AG04450 (cell line): ENCODE measurements around the gene SLC39A11. TPM values are rescaled to one million over a fixed set of nuclear protein-coding genes. Genes with fewer than 3 reads are reported as not detected.

Source experiments
- CTCF ChIA-PET: fragments of 300-600, 350-600 bp; formaldehyde crosslinking; extraction: SDS; loops from one replicate; lab custom pipeline; 2022; ENCODE audit warnings: antibody characterized with exemption, inconsistent platforms; lab: Charles Lee
- POLR2A ChIA-PET: fragments of 350-600 bp; formaldehyde crosslinking; extraction: SDS; loops from one replicate; lab custom pipeline; 2021; ENCODE audit warnings: antibody characterized with exemption, inconsistent platforms; lab: Yijun Ruan, JAX
- DNase-seq: peaks from one replicate; pipeline ENCODE4 v3.0.0-alpha.2; 2011; ENCODE audit warnings: low read depth, low spot score
- H3K27ac ChIP-seq: one replicate; pipeline ENCODE4 v1.5.1; 2012; ENCODE audit warnings: low read depth, low read length, control low read depth
- H3K27me3 ChIP-seq: one replicate; pipeline ENCODE4 v1.6.0; 2012; ENCODE audit warnings: low read length; ENCODE audit not compliant: control insufficient read depth, insufficient read depth
- H3K4me3 ChIP-seq: 2 replicates; pipeline ENCODE4 v1.5.1; 2011; ENCODE audit warnings: mild to moderate bottlenecking, low read depth, low read length, control low read depth
- H3K9me3 ChIP-seq: 2 replicates; pipeline ENCODE4 v1.5.1; 2012; ENCODE audit warnings: low read length; ENCODE audit not compliant: control insufficient read depth, insufficient read depth
- CTCF ChIP-seq: IDR thresholded peaks from 2 replicates; pipeline ENCODE4 v1.5.1; 2011; ENCODE audit warnings: low read depth, low read length, control low read depth, inconsistent platforms
- polyA plus RNA-seq: library from polyadenylated mRNA; depleted of rRNA; stranded (reverse); fragments of >200 nt; gene quantifications from 2 replicates; pipeline ENCODE4 v1.2.3, GENCODE V29; 2011

Gene SLC39A11
- polyA plus RNA-seq, 1 experiment = 18.0 TPM

- ChIA-PET POLR2A (interaction anchor here (0.6 to 1.0 kb wide), 4 partner anchors 11 to 39 kb away, joined by 3 read pairs; no protein-coding TSS in a partner anchor), CTCF (interaction anchor here (1.0 kb wide), 1 partner anchor 42 kb away, joined by 5 read pairs; no protein-coding TSS in a partner anchor)
- Histone ChIP-seq H3K27me3 (no peaks in the 10 kb centered on the region), H3K9me3 (peaks cover 4% of the 10 kb centered on the region), H3K4me3 (no peak overlapping the region), H3K27ac (peak overlapping the region; percentile 47)
- no peak for TF ChIP-seq CTCF
- peak; percentile 60 for DNase-seq
These were observed 64.2 kb downstream of the SLC39A11 start for GRCh38 chr17:73028299-73028755.

GRCh38 chr17:73027130-73027741, 65.3 kb downstream of the SLC39A11 start:
- no peak for TF ChIP-seq CTCF
- no peak overlapping the region for H3K4me3 ChIP-seq
- peaks cover 4% of the 10 kb centered on the region for H3K9me3 ChIP-seq
- ChIA-PET CTCF (interaction anchor here (0.6 kb wide), 1 partner anchor 19 kb away, joined by 3 read pairs; no protein-coding TSS in a partner anchor), POLR2A (interaction anchor here (1.2 kb wide), 1 partner anchor 10 kb away, joined by 3 read pairs; no protein-coding TSS in a partner anchor)
- H3K27ac ChIP-seq = peak overlapping the region; percentile 47
- DNase-seq = no peak
- H3K27me3 ChIP-seq = no peaks in the 10 kb centered on the region

- ChIA-PET POLR2A (interaction anchor here (0.7 kb wide), 1 partner anchor 256 kb away, joined by 4 read pairs; no protein-coding TSS in a partner anchor), CTCF (interaction anchor here (1.1 kb wide), 1 partner anchor 38 kb away, joined by 6 read pairs; no protein-coding TSS in a partner anchor)
- DNase-seq = no peak
- peaks cover 8% of the 10 kb centered on the region for H3K9me3 ChIP-seq
- TF ChIP-seq CTCF = no peak
- no peak overlapping the region for H3K4me3 ChIP-seq
- H3K27me3 ChIP-seq = no peaks in the 10 kb centered on the region
- H3K27ac ChIP-seq = no peak overlapping the region
These were observed 67.4 kb downstream of the SLC39A11 start for GRCh38 chr17:73025041-73025560.

- TF ChIP-seq CTCF = no peak
- H3K27ac ChIP-seq = no peak overlapping the region
- DNase-seq = no peak
- H3K27me3 ChIP-seq = no peaks in the 10 kb centered on the region
- no peak overlapping the region for H3K4me3 ChIP-seq
- peaks cover 8% of the 10 kb centered on the region for H3K9me3 ChIP-seq
- CTCF ChIA-PET = interaction anchor here (1.5 kb wide), 1 partner anchor 38 kb away, joined by 4 read pairs; no protein-coding TSS in a partner anchor
- POLR2A ChIA-PET = no interaction called here
These were observed 68.7 kb downstream of the SLC39A11 start for GRCh38 chr17:73023759-73024158.

GRCh38 chr17:73022694-73023093, 69.8 kb downstream of the SLC39A11 start:
- POLR2A ChIA-PET = no interaction called here
- H3K27me3 ChIP-seq = no peaks in the 10 kb centered on the region
- no peak for TF ChIP-seq CTCF
- H3K9me3 ChIP-seq = peaks cover 12% of the 10 kb centered on the region
- DNase-seq = no peak
- no peak overlapping the region for H3K27ac ChIP-seq
- CTCF ChIA-PET = interaction anchor here (0.6 to 1.5 kb wide), 2 partner anchors 37 to 162 kb away, joined by 3 to 4 read pairs; no protein-coding TSS in a partner anchor
- H3K4me3 ChIP-seq = no peak overlapping the region
